NCI-H2196 (cell line): ENCODE measurements around the gene TPK1.

Experiments
- DNase-seq: peaks from one replicate; lab custom pipeline; 2025; ENCODE audit not compliant: unreplicated experiment; lab: John Stamatoyannopoulos, UW

TPK1 gene

DNA sequence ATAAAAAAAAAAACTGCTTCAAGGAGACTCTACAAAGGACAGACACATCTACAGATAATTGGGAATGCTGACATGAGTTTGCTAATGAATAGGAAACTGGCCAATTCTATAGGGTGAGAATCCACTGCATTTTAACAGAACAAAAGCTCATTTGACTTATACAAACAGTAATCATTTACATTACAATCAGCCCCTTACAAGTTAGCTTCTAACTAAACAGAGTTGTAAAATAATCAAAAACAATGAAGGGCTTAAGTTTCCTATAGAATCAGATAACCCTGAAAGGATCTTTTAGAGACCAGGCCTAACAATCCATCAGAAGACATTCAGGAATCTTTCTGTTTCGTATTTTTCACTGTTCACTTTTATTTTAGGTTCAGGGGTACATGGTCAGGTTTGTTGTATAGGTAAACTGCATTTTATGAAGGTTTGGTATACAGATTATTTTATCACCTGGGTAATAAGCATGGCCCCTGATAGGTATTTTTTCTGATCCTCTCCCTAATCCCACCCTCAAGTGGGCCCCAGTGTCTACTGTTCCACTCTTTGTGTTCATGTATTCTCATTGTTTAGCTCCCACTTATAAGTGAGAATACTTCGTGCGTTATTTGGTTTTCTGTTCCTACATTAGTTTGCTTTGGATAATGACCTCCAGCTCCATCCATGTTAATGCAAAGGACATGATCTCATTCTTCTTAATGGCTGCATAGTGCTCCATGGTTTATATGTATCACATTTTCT is 301.0 kb downstream of the TPK1 start:
- DNase-seq = no peak

- DNase-seq = no peak
These were observed 301.7 kb downstream of the TPK1 start for GRCh38 chr7:144534196-144534595.

GRCh38 chr7:144531181-144531580 is 304.7 kb downstream of the TPK1 start:
- no peak for DNase-seq

DNA sequence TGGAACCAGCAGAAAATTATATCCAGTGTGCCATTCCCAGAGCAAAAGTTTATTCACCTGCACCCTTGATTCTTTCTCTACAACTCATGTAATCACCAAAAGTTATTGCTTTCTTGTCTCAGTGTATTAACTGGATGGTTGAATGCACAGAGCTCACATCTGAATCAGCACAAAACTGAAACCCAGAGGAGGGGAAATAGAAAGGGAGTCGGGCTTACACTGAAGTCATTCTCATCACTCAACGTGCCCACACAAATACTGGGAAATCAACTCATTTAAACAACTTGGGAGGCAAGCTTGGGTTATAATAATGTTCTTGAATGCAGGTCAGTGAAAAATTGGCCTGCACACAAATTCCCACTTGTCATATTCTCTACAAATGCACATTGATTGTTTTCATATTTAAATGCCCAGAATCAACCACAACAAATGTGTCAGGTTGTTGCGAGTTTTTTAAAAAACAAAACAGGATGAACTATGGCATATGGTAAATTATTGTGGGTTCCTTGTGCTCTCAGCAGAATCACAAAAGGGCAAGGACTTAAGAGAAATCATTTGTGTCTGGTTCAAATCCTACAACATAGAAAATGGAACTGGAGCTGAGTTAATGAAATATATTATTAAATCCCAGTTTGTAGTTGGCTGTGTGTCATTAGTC is 306.5 kb downstream of the TPK1 start:
- DNase-seq = no peak

DNA sequence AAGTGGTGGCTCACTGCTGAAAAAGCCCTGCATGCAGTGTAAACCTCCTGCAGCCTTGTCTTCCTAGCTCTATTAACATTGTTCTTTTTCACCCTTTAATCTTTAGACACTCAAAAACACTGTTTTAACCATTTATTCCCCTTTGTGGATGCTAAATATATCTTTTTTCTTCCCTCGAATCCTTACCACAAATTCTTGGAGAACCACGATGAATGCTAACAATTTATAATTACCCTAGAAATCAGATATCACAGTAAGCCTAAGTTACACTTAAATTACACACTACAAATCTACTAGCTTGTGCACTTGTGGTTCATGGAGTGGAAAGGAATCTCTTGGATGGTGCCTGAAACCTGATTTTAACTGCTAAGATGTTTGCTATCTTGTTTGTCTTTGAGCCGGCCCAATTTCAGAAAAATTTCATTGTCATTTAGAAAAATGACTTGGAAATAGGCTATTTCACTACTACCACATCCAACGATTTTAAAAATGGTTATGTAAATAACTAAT is 307.3 kb downstream of the TPK1 start:
- no peak for DNase-seq

DNA sequence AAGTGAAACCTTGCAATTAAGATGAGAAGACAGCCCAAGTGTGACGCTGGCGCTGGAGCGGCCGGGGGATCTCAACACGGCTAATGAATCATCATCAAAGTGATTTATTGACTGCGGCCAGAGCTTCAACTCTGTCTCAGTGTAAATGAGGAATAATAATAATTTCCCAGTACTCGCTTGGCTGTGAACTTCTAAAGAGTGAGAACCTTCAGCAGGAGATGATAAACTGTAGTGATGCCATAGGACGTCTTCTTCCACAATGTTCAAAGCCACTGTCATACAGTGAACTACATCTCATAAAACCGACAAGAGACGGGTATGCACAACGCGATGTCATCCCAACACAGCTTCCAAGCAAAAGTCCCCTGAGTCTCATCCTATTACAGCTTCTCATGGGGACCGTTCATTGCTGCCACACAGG is 308.8 kb downstream of the TPK1 start:
- no peak for DNase-seq

GRCh38 chr7:144525956-144526355 is 309.9 kb downstream of the TPK1 start:
- no peak for DNase-seq

GRCh38 chr7:144524271-144524670 is 311.6 kb downstream of the TPK1 start:
- no peak for DNase-seq

- no peak for DNase-seq
These were observed 312.2 kb downstream of the TPK1 start for GRCh38 chr7:144523621-144524020.

DNA sequence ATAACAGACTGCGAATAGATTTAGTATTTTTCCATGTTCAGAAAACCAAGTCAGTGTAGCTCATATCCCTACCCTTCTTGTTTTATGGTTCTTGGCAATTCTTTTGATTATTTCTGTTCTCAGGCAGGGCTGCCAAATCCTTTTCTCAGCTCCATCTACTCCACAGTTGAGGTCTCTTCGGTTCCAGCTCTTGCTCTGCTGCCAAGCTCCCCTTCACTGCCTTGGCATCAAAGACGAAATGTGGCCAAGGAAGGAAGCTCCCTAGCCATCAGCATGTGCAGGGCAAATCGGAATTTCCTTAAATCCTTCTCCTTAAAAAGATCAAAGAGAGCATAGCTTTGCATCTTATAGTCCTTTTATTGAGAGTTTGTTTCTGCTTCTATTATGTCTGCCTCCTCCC is 315.9 kb downstream of the TPK1 start:
- DNase-seq = no peak

DNA sequence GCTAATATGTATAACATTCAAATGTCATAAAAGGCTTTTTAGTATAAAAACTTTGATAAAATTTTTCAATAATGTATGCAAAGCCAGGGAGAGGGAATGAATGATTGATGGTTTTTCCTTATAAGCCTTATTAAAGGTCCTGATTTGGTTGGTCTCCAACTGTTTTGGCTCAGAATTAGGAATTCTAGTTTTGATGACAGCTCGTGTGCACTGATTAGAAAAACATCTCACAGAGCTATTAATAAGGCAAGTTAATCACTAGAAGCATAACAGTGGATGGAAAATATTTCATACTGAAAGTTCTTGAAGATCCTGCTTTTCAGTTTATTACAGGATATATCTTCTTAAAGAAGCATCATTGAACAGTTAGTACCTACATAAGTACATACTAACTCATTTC is 317.5 kb downstream of the TPK1 start:
- no peak for DNase-seq

DNA sequence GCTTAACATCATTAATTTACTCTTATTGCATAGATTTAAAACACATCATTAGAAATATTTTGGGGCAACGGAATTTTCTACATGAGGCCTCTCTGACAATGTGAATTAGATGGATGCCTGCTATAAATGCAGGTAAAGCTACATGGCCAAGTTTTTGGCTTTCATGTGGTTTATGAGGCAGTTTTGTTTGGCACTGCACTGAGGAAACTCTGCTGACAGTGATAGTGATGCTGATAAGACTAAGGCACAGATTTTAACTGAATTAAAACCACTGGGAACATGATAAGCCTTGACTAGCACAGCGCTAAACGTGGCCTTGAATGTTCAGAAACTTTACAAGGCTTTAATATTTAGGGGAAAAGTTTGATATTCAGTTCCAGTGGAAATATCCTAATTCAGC is 318.1 kb downstream of the TPK1 start:
- DNase-seq = no peak

DNA sequence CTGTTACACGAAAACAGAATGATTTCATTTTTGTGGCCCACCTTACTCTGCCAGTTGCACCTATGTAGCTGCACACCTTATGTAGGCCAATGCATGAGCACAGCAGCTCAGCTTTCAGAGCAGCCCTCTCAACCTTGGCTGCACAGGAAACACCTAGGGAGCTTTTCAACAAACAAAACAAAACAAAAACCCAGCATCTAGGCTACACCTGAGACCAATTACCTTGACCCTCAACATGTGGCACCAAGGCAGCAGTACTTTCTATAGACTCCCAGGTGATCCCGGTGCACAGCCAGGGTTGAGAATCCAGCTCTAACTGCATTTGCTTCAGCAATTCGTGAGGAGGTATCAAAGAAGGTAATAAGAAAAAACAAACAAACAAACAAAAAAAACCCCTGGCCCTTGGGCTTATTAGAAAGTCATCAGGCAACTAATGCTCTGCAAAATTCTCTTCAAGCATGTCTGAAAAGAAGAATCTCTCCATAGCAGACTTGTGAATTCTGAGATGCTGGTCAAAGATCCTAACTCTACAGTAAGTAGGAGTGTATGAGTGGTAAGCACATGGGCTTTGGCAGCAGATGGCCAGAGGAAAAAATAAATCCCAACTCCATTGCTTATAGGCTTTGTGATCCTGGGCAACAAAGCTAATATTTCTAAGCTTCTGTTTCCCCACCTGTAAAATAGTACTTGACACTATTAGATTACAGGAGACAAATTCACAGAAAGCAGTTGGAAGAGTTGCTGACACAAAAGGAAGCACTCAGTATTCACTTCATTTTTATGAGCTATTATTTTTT is 318.9 kb downstream of the TPK1 start:
- DNase-seq = no peak

- DNase-seq = no peak
These were observed 322.5 kb downstream of the TPK1 start for GRCh38 chr7:144513334-144513733.

DNA sequence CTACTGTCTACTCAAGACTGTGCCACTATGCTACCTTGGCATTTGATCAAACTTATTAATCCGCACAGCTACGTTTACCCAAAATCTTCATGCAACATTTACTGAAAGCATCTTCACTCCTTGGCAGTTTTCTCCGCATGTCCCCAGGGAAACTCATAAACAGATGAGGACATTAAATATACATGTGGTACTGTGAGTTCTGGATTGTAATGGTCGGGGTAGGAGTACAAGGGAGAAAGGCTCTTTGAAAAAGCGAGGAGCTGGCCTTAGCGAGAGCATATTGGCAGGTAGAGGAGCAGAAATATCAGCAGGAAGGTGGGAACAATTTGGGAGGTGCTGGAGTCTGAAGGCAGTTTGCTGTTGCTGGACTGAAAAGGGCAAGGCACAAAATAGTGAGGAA is 325.2 kb downstream of the TPK1 start:
- DNase-seq = no peak

DNA sequence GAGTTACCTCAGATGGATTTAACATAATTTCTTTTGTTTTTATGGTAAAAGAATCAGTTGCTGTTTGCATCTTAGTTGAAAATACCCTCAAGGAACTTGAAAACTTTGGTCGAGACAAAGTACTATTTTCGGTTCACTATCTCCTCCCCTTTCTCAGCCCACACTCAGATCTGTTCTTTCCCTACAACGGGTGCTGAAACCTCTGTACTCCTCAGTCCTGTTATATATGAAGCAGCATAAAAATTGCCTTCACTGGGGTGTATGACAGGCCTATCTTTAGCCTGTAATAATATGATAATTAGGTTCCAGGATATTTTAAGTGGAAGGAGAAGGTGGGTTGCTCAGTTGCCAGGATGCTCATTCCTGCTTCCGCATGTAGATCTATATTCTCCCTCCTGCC is 327.2 kb downstream of the TPK1 start:
- no peak for DNase-seq

GRCh38 chr7:144503215-144503614 is 332.6 kb downstream of the TPK1 start:
- no peak for DNase-seq

GRCh38 chr7:144500225-144500624 is 335.6 kb downstream of the TPK1 start:
- no peak for DNase-seq

DNA sequence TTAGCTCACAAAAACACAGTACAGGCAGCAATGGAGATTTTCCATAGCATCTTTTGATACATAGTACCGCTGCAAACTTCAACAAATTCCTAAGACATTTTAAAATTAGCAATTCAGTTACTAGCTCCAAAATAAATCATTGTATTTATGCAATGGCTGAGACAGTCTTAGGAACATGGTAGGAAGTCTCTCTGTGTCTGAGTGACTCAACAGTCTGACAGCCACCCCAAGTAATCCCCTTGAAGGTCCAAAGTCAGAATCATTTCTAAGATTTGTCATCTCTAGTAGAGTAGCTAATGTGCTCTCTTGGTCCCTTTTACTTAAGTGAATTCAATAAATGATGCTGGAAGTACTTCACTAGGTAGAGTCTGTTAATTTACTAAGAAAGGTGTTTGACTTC is 338.6 kb downstream of the TPK1 start:
- no peak for DNase-seq

- no peak for DNase-seq
These were observed 341.5 kb downstream of the TPK1 start for GRCh38 chr7:144494355-144494754.

- no peak for DNase-seq
These were observed 346.3 kb downstream of the TPK1 start for GRCh38 chr7:144489504-144489903.

DNA sequence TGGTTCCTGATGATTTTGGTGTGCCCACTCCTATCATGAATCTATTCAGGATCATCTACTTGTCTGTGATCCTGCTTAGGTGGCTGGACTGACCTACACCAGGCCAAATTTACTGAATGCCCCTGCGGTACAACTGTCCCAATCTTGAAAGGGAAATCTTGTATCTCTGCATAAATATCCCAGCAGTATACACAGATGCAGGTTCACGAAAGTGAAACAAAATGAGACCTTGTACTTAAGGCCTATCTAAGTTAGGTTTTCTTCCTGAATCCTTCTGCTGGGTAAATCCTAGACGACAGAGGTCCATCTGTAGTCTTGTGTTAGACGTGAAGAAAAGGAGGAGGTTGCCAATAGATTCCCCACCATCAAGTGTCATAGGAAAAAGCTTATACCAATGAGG is 346.9 kb downstream of the TPK1 start:
- no peak for DNase-seq
